ENCODE measurements around the gene ZFYVE9.

The ZFYVE9 gene

DNA sequence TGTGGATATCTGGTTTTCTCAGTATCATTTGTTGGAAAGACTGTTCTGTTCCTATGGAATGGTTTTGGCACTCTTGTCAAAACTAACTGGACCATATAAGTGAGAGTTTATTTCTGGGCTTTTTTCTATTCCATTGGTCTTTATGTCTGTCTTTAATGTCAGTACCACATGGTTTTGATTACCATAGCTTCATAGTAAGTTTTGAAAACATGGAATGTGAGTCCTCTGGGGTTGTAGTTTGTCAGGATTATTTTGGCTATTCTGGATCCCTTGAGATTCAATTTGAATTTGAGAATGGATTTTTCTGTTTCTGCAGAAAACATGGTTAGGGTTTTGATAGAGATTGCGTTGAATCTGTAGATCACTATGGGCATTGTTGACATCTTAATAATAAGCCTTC lies 107.9 kb downstream of the ZFYVE9 start:
- no peak for DNase-seq

DNA sequence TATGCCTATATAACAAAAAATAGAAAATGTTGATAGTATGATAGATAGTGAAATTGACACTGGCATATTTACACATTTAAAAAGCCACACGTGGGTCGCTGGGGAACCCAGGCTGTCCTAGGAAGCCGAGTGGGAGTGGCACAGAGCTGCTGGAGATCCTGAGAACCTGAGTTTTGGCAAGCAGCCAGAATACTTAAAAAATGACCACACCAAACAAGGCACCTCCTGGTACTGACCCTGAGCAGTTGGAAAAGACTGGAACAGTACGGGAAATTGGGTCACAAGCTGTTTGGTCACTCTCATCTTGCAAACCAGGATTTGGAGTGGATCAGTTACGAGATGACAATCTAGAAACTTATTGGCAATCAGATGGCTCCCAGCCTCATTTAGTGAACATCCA lies 111.5 kb downstream of the ZFYVE9 start:
- no peak for DNase-seq

DNA sequence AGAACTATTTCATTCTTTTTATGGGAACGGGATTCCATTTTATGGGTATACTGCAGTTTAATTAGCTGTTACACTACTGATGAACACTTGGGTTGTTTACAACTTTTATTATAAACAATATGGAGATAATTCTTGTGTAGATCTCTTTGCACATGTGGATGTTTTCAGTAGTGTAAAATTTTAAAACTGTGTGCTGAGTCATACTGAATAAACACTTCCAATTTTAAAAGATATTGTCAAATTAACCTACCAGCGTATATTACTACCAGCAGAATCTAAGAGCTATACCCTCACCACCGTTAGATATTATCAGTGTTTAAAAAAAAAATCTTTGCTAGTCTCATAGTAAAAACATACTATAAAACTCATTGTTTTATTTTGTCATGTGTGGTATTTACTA lies 118.0 kb downstream of the ZFYVE9 start:
- DNase-seq: no peak

DNA sequence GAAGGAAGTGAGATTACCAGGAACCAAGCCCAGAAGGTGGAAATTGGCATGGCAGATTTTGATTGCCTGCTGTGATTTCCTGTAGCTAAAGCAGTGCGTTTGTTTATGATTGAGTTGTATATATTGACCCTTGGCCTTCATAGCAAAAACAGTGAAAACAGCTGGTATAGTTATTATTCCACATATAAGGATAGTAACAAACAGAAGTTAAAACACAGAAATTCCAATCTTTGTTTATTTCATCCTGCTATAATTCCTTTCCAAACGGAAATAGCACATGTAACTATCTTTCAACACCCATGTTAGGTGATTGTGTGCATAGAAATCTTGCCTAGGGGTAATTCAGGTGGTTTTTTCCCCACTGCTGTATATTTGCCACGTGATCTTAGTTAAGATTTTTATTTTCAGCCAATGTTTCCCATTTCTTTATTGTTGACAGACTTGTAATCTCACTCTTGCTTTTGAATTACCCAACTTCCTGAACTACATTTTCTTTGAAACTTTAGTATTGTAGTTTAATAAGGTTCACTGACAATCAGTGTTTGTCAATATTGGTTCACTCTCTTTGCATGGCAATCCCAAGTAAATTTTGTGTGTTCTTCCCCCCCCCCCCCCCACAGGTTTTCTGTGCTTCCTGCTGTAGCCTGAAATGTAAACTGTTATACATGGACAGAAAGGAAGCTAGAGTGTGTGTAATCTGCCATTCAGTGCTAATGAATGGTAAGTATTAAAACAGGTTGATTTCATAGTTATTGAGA lies 121.4 kb downstream of the ZFYVE9 start:
- no peak for DNase-seq

DNA sequence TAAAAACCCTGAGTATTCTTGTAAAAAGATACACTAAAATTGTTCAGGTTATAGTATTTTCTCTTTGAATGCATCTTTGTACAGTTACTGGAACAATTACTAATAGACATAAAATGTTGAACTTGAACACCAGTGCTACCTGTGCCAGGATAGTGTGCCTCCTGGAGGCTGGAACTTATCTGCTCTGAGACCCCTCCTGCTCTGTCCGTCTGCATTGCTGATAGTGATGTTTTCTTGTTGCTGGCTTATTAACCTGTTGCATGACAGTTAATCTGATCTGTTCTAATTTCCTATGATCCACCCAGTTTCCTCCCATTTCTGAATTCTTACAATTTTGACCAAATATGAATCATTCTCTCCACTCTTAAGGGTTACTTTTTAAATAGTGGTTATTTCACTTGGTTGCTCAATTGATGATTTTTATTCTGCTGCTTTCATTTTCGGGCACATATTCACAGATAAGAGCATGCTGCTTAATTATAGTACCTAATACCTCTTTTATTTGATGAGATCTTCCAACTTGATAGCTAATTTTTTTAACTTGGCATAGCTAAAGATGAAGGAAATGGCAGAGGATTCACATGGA lies 122.7 kb downstream of the ZFYVE9 start:
- no peak for DNase-seq

DNA sequence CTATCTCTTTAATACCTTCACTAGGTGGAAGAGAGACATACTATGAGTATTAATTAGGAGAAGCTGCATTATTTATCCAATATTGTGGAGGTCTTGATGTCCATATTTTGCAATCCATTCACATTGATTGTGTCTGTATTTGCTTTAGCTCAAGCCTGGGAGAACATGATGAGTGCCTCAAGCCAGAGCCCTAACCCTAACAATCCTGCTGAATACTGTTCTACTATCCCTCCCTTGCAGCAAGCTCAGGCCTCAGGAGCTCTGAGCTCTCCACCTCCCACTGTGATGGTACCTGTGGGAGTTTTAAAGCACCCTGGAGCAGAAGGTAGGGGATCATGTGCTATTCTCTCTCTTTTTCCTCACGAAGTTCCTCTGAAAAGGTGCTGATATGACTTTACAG lies 124.6 kb downstream of the ZFYVE9 start:
- no peak for DNase-seq

DNA sequence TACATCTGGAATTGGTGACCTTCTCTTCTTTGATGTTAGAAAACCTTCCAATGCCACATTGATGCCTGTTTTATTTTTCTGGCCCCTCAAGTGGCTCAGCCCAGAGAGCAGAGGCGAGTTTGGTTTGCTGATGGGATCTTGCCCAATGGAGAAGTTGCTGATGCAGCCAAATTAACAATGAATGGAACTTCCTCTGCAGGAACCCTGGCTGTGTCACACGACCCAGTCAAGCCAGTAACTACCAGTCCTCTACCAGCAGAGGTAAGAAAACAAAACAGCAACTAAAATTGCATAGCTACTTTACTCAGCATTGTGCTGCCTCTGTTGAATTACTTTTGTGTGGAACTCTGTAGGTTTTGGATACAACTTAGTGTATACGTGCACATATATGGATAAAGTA lies 126.5 kb downstream of the ZFYVE9 start:
- DNase-seq: no peak

DNA sequence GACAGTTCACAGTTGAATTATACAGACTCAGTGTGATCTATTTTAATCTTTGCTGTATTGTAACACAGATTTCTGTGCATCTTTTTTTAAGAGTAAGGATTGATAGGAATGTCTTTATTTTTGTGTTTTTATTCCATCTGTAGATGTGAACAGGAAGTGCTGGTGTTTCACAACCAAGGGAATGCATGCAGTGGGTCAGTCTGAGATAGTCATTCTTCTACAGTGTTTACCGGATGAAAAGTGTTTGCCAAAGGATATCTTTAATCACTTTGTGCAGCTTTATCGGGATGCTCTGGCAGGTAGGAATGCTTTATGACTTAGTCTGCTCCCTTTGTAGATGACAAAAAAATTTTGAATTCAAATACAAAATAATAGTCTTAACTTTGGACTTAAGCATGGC lies 139.6 kb downstream of the ZFYVE9 start:
- no peak for DNase-seq

DNA sequence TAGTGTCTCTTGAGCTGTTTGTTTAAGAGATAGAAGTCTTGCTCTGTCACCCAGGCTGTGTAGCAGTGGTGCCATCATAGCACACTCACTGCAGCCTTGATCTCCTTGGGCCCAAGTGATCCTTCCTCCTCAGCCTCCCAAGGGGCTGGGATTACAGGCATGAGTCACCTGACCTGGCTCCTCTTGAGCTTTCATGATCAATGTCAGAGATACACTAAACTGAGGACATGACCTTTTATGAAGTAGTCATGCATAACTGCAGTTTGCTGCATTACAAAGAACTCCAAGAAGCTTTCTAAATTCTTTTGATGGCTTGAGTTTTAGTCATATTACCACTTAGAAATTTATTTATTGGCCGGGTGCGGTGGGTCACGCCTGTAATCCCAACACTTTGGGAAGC lies 146.4 kb downstream of the ZFYVE9 start:
- DNase-seq: no peak

DNA sequence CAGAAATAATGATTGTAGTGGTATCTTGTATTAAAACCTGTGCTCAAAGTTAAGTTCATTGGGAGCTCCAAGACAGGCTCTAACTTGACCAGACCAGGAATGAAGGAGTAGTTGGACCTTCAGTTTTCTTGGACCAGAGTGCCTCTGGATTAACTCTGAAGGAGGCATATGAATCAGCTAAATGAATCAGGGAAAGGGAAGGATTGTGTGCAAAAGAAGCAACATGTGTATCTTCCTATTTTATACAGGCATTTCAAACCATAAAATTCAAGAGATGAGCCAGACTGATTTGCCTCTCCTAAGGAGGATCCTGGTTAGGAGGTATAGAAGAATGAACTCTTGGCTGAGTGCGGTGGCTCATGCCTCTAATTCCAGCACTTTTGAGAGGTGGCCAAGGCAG lies 152.7 kb downstream of the ZFYVE9 start:
- DNase-seq: no peak

DNA sequence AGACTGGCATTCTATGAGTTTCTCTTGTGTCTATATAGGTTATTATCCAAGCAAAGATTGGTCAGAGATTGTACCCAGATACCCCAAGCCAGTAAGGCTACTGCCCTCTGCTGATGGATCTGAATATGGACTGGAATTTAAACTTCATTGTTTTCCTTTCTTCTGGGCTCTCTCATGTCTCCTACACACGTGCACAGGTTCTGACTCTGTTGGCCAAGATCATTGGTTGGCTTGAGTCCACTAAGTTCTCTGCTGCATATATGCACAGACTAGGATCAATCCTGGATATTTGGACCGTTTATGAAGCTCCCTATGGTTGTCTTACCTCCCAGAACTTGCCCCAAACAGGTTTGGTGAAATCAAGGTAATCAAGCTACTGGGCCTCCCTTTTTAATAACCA lies 154.5 kb downstream of the ZFYVE9 start:
- no peak for DNase-seq

DNA sequence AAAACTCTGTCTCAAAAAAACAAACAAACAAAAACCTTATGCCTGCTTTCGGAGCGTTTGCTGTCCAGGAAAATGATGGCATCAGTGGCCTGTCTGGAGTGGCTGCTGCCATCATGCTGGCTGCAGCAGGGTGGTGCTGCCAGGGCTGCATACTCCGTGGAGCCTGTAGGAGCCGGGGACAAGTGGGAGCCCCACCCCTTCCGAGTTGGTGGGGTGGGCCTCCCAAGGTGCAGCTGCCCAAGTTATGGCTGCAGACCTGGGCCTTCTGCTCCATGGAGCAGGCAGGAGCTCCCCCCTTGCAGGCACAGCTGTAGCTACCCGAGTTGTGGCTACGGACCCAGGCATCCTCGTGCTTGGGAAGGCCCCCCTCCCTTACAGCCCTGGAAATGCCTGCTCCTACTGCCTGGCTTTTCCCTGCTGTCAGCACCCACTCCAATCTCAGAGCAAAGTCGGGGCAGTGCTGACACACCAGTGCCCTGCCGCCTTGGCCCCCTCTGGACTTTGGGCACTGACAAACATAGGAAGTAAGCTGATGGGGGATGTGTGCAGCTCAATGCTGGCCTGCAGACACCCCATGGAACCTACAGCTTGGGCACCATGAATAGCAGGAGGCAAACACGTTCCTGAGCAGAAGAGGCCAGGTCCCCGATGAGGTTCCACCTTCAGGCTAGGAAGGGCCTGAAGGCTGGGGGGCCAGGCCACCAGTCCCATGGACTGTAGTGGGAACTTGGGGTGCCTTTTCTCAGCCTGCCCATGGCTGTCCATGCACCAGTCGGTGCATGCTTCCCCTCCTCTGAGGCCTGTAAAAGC lies 163.7 kb downstream of the ZFYVE9 start:
- no peak for DNase-seq

DNA sequence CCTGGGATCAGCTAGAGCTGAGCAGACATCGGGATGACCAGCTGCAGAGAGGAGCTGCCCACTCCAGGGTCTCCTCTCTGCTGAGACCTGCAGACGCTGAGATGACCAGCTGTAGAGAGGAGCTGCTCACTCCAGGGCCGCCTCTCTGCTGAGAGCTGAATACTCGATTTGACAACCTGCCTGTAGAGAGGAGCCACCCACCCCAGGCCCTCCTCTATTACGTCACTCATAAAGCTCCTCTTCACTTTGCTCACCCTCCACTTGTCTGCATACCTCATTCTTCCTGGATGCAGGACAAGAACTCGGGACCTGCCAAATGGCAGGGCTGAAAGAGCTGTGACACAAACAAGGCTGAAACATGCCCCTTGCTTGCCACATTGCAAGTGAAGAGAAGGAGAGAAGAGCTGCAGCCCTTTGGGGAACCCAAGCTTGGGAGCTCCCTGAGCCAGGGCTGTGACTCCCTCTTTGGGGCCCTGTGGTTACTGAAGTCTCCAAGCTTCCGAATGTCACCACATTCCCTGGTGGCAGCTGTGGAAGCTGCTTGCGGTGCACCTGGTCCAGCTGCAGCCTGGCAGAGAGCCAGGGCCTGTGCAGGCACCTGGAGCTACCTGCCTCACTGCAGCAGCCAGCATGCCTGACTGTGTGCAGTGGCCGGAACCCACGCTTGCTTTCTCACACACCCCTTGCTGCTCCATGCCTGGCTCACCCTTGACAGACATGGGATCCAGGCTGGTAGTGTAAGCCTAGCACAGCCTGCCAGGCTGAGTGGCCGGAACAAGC lies 164.5 kb downstream of the ZFYVE9 start:
- DNase-seq: no peak

DNA sequence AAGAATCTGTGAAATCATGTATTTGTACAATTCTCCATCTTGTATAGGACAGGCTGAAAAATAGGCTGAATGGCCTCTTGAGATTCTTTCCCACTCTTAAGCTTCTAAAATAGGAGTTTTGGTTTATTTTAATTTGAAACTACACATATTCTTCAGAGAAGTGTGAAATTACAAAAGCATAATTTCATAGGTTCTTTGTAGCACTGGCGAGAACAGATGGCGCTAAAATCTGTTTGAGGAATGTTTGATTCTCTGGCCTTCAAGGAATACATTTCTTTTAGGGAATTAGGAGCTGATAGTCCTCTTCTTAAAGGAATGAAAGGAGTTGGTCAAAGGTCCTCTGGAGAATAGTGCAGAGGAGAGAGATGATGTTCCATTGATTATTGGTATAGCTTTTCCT lies 179.2 kb downstream of the ZFYVE9 start:
- DNase-seq: no peak

DNA sequence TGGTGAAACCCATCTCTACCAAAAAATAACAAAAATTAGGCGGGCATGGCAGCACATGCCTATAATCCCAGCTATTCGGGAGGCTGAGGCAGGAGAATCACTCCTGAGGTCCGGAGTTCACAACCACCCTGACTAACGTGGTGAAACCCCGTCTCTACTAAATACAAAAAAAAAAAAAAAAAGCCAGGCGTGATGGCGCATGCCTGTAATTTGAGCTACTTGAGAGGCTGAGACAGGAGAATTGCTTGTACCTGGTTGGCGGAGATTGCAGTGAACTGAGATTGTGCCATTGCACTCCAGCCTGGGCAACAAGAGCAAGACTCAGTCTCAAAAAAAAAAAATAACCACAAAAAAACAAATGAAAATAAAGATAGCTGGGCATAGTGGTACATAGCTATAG lies 181.8 kb downstream of the ZFYVE9 start:
- DNase-seq: no peak

DNA sequence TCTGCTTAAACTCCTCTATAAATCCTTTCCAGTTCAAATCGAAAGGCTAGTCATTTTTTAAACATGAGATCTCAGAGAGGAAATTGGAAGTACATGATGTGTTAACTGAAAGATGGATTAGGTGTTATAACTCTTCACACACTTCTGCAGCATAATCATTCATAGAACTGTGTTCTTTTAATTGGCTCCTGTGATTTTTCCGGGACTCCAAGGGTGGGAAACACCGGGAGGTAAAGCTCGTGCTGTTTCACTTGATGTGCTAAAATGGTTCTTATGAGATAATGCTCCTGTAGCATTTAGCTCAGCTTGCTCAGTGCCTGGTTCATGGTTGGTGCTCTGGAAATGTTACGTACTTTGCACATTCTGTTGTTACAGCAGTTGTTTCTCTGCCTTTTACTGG lies 183.9 kb downstream of the ZFYVE9 start:
- no peak for DNase-seq

DNA sequence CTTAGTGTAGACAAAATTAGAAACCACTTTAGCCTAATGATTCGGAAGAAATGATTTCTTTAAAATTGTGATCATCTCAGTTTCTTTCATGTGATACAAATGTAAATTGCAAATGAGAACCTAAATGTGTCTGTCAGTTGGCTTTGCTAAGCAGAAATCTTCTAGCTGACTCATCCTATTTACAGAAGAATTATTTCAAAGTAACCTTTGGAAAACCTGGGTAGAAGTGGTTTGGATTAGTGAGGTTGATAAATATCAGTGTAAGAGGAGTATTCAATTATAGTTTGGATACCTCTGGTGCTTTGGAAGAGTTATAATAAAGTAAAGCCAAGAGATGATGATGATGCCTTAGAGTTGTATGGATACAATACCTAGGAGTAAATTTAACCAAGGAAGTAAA lies 186.7 kb downstream of the ZFYVE9 start:
- DNase-seq: no peak

DNA sequence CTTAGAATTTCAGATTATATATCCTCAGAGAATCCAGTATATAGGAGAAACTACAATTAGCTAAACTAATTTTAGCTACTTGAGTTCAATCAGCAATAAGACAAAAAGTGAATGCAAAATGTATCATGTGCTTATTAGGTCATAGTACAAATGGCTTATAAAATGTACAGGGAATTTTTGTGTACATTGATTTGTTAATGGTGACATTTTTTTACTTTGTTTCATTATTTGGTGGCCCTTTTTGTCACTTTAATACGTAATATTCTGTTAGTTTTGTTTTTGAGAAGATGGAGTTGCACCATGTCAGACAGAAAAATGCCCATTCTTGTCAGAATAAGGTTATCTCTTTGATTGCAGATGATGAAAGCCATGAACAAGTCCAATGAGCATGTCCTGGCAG lies 190.5 kb downstream of the ZFYVE9 start:
- no peak for DNase-seq

DNA sequence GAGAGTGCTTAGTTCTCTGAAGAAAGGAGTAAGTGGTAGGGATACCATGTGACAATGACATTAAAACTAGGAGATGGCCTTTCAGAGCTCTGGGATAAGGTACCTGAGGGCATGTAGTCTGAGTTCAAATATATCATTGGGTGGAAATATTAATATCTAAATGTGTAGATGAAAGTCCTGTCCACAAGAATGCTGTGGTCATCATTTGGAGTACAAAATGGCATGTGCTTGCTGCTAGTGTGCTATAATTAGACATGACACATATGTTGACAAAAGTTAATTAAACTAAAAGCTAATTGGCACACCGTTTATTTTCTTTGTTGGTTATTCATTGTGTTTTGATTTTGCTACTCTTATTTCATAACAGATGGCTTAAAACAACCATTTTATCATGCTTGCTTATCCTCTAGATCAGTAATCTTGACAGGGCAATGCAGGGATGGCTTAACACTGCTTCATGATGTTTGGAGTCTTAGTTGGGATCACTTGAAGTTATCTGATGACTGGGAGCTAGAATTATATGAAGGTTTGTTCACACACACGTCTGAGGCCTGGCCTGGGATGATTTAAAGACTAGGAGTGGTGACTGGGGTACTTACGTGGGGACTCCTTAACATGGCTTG lies 193.1 kb downstream of the ZFYVE9 start:
- DNase-seq: no peak

DNA sequence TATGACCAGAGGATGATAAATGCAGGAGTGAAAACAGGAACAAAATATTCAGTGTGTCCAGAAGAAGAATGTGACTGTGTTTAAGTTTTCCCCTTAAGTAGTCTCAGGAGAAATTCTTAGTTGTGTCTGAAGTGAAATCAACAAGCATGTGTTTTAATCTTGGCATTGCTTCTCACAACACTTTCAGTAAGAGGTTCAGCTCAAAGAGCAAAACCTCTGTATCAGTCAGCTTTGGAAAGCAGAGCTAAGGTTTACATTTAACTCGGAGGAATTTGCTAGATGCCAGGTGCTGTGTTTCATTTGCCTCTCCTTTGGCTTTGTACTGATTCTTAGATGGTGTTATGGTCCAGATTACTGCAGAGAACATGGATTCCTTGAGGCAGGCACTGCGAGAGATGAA lies 195.6 kb downstream of the ZFYVE9 start:
- DNase-seq: no peak

DNA sequence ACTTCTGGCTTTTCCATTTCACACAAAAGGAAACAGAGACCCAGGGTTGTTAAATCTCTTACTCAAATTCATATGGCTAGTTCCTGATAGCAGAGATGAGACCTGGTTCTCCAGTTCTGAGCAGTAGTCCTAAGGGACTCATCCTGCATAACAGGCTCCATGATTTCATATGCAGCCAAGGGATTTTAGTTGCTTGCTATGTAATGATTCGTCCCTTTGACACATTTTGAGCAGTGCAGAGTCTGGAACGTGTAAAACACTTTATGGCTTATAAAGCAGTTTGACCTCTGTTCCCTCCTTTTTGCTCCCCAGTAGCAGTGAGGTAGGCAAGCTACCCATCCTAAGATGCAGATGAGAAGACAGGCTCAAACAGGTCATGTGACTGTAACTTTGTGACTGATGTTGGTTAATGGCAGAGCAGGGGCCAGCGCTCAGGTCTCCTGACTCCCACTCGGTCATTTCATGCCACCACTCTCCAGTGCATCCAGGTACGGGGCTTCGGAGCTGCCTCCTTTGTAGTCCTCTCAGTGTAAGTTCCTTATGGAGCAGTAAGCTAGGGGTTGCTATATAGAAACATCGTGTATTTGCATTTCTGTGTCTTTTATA lies 199.9 kb downstream of the ZFYVE9 start:
- DNase-seq: no peak

DNA sequence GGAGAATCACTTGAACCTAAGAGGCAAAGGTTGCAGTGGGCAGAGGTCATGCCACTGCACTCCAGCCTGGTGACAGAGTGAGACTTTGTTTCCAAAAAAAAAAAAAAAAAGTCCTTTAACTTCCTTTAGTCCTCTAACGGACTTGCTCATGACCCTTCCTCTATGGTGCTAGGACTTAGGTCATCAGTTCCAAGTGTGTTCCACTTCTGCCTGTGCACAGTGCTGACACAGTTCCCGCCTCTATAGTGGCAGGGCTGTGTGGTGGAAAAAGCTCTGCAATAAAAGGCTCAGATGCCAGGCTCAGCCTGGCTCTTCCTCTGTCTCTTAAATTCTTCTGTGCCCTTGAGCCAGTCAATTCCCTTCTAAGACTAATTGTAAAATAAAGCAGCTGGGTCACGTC lies 202.1 kb downstream of the ZFYVE9 start:
- DNase-seq: no peak

DNA sequence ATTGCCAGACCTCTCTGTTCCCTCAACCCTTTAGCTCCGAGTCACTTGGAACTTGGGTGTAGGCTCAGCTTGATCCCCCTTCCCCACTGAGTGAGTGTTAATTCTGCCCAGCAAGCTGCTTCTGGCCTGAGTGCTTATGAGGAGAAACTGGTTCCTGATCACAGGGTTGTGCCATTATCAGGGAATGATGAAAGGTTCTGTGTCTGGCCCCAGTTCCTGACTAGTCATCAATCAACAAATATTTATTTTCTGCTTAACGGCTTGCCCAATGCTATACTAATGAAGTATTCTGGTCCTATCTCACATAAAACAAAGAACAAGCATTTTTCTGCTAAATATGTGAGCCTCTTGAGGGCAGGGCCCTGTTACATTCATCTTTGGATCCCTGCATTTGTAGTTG lies 203.4 kb downstream of the ZFYVE9 start:
- no peak for DNase-seq
